HL-60 (cell line): Measurements from ENCODE around the gene GSK3A.

Source experiments
- DNase-seq, 2 experiments: peaks; one replicate each; pipeline ENCODE4 v3.0.0-alpha.2; 2010 to 2020; ENCODE audit warnings: low read depth in 1 of 2, low spot score in 1 of 2
- H3K27ac ChIP-seq: fragments of 250-450 bp; sonication (Bioruptor Pico); replicated peaks from 2 replicates; pipeline ENCODE4 v1.5.1; 2020; ENCODE audit warnings: mild to moderate bottlenecking, moderate library complexity
- H3K27me3 ChIP-seq: fragments of 250-450 bp; sonication (Bioruptor Pico); 2 replicates; pipeline ENCODE4 v1.5.1; 2021; ENCODE audit warnings: mild to moderate bottlenecking, moderate library complexity; ENCODE audit not compliant: insufficient read depth, poor library complexity, severe bottlenecking
- H3K4me3 ChIP-seq: replicated peaks from 2 replicates; pipeline ENCODE4 v1.5.1; 2011; ENCODE audit warnings: mild to moderate bottlenecking, control low read depth, low read length; ENCODE audit not compliant: insufficient read depth
- CTCF ChIP-seq: IDR thresholded peaks from one replicate; pipeline ENCODE4 v1.5.1; 2011; ENCODE audit warnings: low read length, control low read depth, inconsistent platforms; ENCODE audit not compliant: insufficient read depth
- GABPA ChIP-seq: IDR thresholded peaks from 2 replicates; pipeline ENCODE4 v1.6.1; 2012; ENCODE audit warnings: low read depth
- POLR2AphosphoS5 ChIP-seq: IDR thresholded peaks from 2 replicates; pipeline ENCODE4 v1.6.1; 2012; ENCODE audit warnings: low read depth
- REST ChIP-seq: IDR thresholded peaks from 2 replicates; pipeline ENCODE4 v1.6.1; 2012; ENCODE audit warnings: low read depth; ENCODE audit not compliant: insufficient replicate concordance
- SPI1 ChIP-seq: IDR thresholded peaks from 2 replicates; pipeline ENCODE4 v1.6.1; 2012; ENCODE audit warnings: low read depth, mild to moderate bottlenecking, borderline replicate concordance

GSK3A gene

DNA sequence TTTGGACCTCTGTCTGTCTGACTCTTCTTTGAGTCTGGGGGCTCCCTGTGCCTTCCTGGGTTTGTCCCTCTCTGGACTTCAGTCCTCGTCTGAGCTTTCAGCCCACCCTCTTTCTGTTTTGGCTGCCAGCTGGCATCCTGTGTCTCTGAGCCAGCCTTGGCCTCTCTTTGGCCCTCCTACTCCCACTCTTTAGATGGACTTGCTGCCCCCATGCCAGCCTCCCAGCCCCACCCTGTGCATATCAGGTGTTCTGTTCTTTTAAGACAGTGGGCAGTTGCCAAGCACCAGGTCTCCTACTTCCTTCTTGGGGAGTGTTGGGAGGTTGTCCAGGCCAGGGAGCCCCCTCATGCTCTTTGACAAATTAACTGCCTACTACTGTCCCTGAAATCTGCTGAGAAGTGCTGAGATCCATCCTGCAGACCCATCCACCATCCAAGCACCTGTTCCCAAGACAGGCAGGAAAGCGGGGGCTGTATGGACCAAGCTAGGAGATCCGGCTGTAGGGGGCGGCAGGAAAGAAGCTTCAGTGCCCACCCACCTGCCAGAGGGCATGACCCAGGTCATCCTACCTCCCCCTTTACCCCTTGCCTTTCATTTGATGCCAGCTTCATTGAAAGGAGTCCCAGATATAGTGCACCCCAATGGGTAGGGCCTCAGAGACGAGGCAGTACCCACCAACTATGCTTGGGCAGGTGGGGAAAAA lies 36.2 kb upstream of the GSK3A start:
- Histone ChIP-seq H3K27ac (no peak overlapping the region), H3K4me3 (no peak overlapping the region), H3K27me3 (no peaks in the 10 kb centered on the region)
- DNase-seq = no peak
- TF ChIP-seq POLR2AphosphoS5 (no peak), GABPA (no peak), CTCF (no peak), REST (no peak), SPI1 (no peak)

DNA sequence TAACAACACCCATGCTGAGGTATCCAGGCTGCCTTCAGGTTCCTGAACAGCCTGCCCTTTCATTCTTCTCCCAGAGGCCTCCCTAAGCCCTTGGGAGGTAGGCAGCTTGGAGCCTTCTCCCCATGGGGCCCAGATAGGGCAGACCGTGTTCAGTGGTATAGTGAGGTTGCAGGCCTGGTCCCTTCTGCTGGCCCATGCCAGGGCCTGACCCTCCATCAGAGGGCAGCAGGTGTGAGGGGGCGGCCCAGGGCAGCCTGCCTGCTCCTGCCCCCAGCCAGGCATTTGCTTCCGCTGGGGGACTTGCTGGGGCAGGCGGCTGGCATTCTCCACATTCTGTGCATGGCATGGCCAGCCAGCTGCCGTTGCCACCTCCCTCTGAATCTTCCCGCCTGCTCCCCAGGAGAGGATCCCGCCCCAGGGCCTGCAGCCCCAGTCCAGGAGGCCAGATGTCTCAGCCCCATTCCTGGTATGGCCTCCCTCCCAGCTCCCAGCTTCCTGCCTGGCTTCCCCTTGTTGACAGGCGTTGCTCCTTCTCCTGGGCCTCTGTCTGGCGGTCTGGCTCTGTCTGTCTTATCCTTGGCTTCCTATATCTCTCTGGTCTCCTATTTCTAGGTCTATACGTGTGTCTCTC lies 35.5 kb upstream of the GSK3A start:
- TF ChIP-seq CTCF (no peak), SPI1 (no peak), REST (no peak), POLR2AphosphoS5 (no peak), GABPA (no peak)
- Histone ChIP-seq H3K27me3 (no peaks in the 10 kb centered on the region), H3K4me3 (no peak overlapping the region), H3K27ac (no peak overlapping the region)
- DNase-seq = no peak

- TF ChIP-seq POLR2AphosphoS5 (no peak), REST (no peak), GABPA (no peak), CTCF (no peak), SPI1 (no peak)
- no peaks in the 10 kb centered on the region for H3K27me3 ChIP-seq
- DNase-seq = no peak
- no peak overlapping the region for H3K27ac ChIP-seq
- H3K4me3 ChIP-seq = no peak overlapping the region
Measured at GRCh38 chr19:42276821-42277220, 34.4 kb upstream of the GSK3A start.
